Panc1 (cell line): Measurements from ENCODE around the gene BBS9.

Source experiments
- CTCF ChIP-seq: fragments of 450-650 bp; IDR thresholded peaks from 2 replicates; pipeline ENCODE4 v1.5.1; 2017; ENCODE audit warnings: mild to moderate bottlenecking
- POLR2AphosphoS5 ChIP-seq: IDR thresholded peaks from 2 replicates; pipeline ENCODE4 v1.6.1; 2012; ENCODE audit warnings: mild to moderate bottlenecking, low read depth, low read length, moderate library complexity
- TCF7L2 ChIP-seq: IDR thresholded peaks from 2 replicates; pipeline ENCODE4 v1.6.1; 2011; ENCODE audit warnings: mild to moderate bottlenecking, low read depth, low read length, inconsistent platforms

GRCh38 chr7:33636359-33636758 lies 507.0 kb downstream of the BBS9 start:
- no peak for TF ChIP-seq CTCF
- TF ChIP-seq POLR2AphosphoS5, result no peak
- TF ChIP-seq TCF7L2, result no peak
